A549 treated with RU486 at 1 μM for 4 hours (cell line): ENCODE results near the gene WDR45B. TPM values are rescaled to one million over a fixed set of nuclear protein-coding genes. Genes with fewer than 3 reads are reported as not detected.

Source experiments
- total RNA-seq: library from RNA; stranded (reverse); fragments of 200-300 nt; extraction: Qiagen RNA extraction; gene quantifications from 5 replicates; pipeline ENCODE4 v1.2.3, GENCODE V29; 2022; ENCODE audit warnings: low read depth

Gene WDR45B
- total RNA-seq: 90.6 to 100 TPM (median 95.7 TPM) in 5 replicates

GRCh38 chr17:82648165-82648668 is at the start of gene WDR45B:
Gene WDR45B (minus strand): TSS chr17:82648444. CDS start chr17:82648340, 104 bp downstream.

Other genes with a start within 250 kb of the WDR45B start
- 9.7 to 15.0 TPM (median 13.7 TPM) in 5 replicates for gene HEXD, start 230.1 kb downstream of the WDR45B start, total RNA-seq
- 17.8 to 26.9 TPM (median 23.3 TPM) in 5 replicates for gene OGFOD3, start 229.9 kb downstream of the WDR45B start, total RNA-seq
- 44.7 to 61.2 TPM (median 59.1 TPM) in 5 replicates for gene CYBC1, start 197.7 kb downstream of the WDR45B start, total RNA-seq
- 52.1 to 64.1 TPM (median 55.2 TPM) in 5 replicates for gene NARF, start 189.7 kb downstream of the WDR45B start, total RNA-seq
- 44.6 to 57.7 TPM (median 48.6 TPM) in 5 replicates for gene FOXK2, start 128.7 kb downstream of the WDR45B start, total RNA-seq
- 14.2 to 21.1 TPM (median 17.5 TPM) in 5 replicates for gene RAB40B, start 50.3 kb upstream of the WDR45B start, total RNA-seq
- 59.0 to 65.7 TPM (median 62.3 TPM) in 5 replicates for gene FN3KRP, start 68.3 kb upstream of the WDR45B start, total RNA-seq
- gene FN3K, start 87.2 kb upstream of the WDR45B start, total RNA-seq: 6.6 to 9.1 TPM (median 7.8 TPM) in 5 replicates
- gene TBCD, start 103.6 kb upstream of the WDR45B start, total RNA-seq: 52.2 to 82.2 TPM (median 77.3 TPM) in 5 replicates
- not detected in 5 replicates for gene ZNF750, start 191.6 kb upstream of the WDR45B start, total RNA-seq